Measurements from ENCODE around the gene SHD. TPM values are rescaled to one million over a fixed set of nuclear protein-coding genes. Genes with fewer than 3 reads are reported as not detected.
A peak's percentile ranks its signal among the peaks of the same experiment; 100 is the strongest.
"Not testable (repeated sequence)": the region's sequence is repeated elsewhere in the genome, so short reads cannot be mapped to it uniquely, and the experiment has no call there.

Gene SHD
- total RNA-seq, 1 experiment from 2014 or later, result not detected

- DNase-seq (ENCODE audit: low spot score), result no peak
- in situ Hi-C loops (cut with HindIII; ENCODE audit: low sequenced_read_pairs), result no loop called here
These were observed 14.3 kb upstream of the SHD start for GRCh38 chr19:4264812-4265211.

GRCh38 chr19:4266253-4267000 is 12.6 kb upstream of the SHD start:
- in situ Hi-C loops (cut with HindIII; ENCODE audit: low sequenced_read_pairs), result no loop called here
- DNase-seq (ENCODE audit: low spot score), result no peak

GRCh38 chr19:4267101-4267900 is 11.8 kb upstream of the SHD start:
- DNase-seq (ENCODE audit: low spot score), result peak; percentile 49
- in situ Hi-C loops (cut with HindIII; ENCODE audit: low sequenced_read_pairs), result no loop called here

GRCh38 chr19:4267901-4268815 is 10.9 kb upstream of the SHD start:
- in situ Hi-C loops (cut with HindIII; ENCODE audit: low sequenced_read_pairs), result no loop called here
- DNase-seq (ENCODE audit: low spot score), result no peak

GRCh38 chr19:4268816-4269430 is 10.1 kb upstream of the SHD start:
- in situ Hi-C loops (cut with HindIII; ENCODE audit: low sequenced_read_pairs), result no loop called here

GRCh38 chr19:4272894-4273293 is 6.2 kb upstream of the SHD start:
- in situ Hi-C loops (cut with HindIII; ENCODE audit: low sequenced_read_pairs), result no loop called here

More at GRCh38 chr19:4268816-4269430, 10.1 kb upstream of the SHD start:
- DNase-seq (ENCODE audit: low spot score), result no peak

GRCh38 chr19:4274321-4274686 is 4.8 kb upstream of the SHD start:
- in situ Hi-C loops (cut with HindIII; ENCODE audit: low sequenced_read_pairs); DNase-seq (ENCODE audit: low spot score): not testable (repeated sequence)

More at GRCh38 chr19:4272894-4273293, 6.2 kb upstream of the SHD start:
- no peak for DNase-seq (ENCODE audit: low spot score)

- in situ Hi-C loops (cut with HindIII; ENCODE audit: low sequenced_read_pairs), result no loop called here
- DNase-seq (ENCODE audit: low spot score), result no peak
These were observed 1.8 kb upstream of the SHD start for GRCh38 chr19:4277191-4277696.

GRCh38 chr19:4278010-4278409 is 1.1 kb upstream of the SHD start:
- in situ Hi-C loops (cut with HindIII; ENCODE audit: low sequenced_read_pairs), result no loop called here

GRCh38 chr19:4279267-4279529 is 132 bp downstream of the SHD start:
- in situ Hi-C loops (cut with HindIII; ENCODE audit: low sequenced_read_pairs), result no loop called here
- no peak for DNase-seq (ENCODE audit: low spot score)

More at GRCh38 chr19:4278010-4278409, 1.1 kb upstream of the SHD start:
- no peak for DNase-seq (ENCODE audit: low spot score)

- DNase-seq (ENCODE audit: low spot score), result no peak
- in situ Hi-C loops (cut with HindIII; ENCODE audit: low sequenced_read_pairs), result no loop called here
These were observed 710 bp downstream of the SHD start for GRCh38 chr19:4279530-4280422.

GRCh38 chr19:4284176-4284958 is 5.3 kb downstream of the SHD start:
- peak; percentile 29 for DNase-seq (ENCODE audit: low spot score)
- in situ Hi-C loops (cut with HindIII; ENCODE audit: low sequenced_read_pairs), result no loop called here

- in situ Hi-C loops (cut with HindIII; ENCODE audit: low sequenced_read_pairs), result no loop called here
- DNase-seq (ENCODE audit: low spot score), result no peak
These were observed 5.9 kb downstream of the SHD start for GRCh38 chr19:4284974-4285373.

GRCh38 chr19:4286141-4286540 is 7.1 kb downstream of the SHD start:
- in situ Hi-C loops (cut with HindIII; ENCODE audit: low sequenced_read_pairs); DNase-seq (ENCODE audit: low spot score): not testable (repeated sequence)

- no peak for DNase-seq (ENCODE audit: low spot score)
- in situ Hi-C loops (cut with HindIII; ENCODE audit: low sequenced_read_pairs), result no loop called here
These were observed 9.2 kb downstream of the SHD start for GRCh38 chr19:4288091-4288777.

GRCh38 chr19:4291184-4291732 is 12.2 kb downstream of the SHD start:
- in situ Hi-C loops (cut with HindIII; ENCODE audit: low sequenced_read_pairs), result no loop called here
- no peak for DNase-seq (ENCODE audit: low spot score)

GRCh38 chr19:4292515-4292914 is 13.4 kb downstream of the SHD start:
- in situ Hi-C loops (cut with HindIII; ENCODE audit: low sequenced_read_pairs), result no loop called here
- DNase-seq (ENCODE audit: low spot score), result no peak
